Measurements from ENCODE around the gene PCSK2.

PCSK2 gene

DNA sequence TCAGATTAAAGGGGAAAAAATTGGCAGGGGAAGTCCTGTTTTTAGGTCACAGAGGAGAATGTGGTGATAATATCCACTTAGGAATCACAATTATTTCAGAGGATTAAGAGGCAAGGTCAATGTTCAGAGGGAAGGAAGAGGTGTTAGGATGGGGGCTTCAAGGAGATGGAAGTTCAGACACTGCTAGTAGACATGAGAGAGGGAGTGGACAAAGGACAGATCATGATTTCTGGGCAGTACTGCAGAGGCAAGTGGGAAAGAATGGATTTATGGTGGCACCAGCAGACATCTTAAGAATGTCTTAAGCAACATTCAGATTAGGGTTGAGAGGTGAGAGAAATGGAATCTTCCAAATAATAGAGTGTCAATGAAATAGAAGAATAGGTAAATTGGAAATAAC is 9.9 kb downstream of the PCSK2 start:
- H3K4me1 ChIP-seq (ENCODE audit: control insufficient read depth, insufficient read depth, low read length), result no peaks in the 10 kb centered on the region
- H3K27ac ChIP-seq (ENCODE audit: insufficient read depth, low read depth, low read length, poor library complexity, severe bottlenecking), result no peak overlapping the region
- H3K36me3 ChIP-seq (ENCODE audit: control insufficient read depth, insufficient read depth, low read length), result no peaks in the 10 kb centered on the region
- no peak overlapping the region for H3K4me3 ChIP-seq (ENCODE audit: insufficient read depth, low read depth, low read length)
- no peaks in the 10 kb centered on the region for H3K9me3 ChIP-seq (ENCODE audit: control insufficient read depth, low read length)
- H3K27me3 ChIP-seq (ENCODE audit: control insufficient read depth, insufficient read depth, low read length, poor library complexity, severe bottlenecking), result no peaks in the 10 kb centered on the region

DNA sequence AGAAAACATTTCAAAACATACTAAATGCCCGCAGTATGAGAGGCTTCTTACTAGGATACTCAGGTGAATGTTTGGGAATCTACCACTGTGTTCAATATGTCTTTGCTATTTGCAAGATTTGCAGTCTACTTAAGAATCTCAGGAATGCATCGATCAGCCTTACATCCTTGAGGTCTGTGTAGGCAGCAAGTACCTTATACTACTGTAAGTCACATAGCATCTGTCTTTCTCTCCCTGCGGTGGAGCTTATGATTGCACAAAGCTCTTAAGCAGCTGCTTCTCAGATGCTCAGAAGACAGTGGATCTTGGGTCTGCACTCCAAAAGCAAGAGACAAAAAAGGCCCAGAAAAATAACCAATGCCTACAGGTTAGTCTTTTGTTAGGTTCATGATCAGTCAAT is 21.4 kb downstream of the PCSK2 start:
- Histone ChIP-seq H3K27me3 (ENCODE audit: control insufficient read depth, insufficient read depth, low read length, poor library complexity, severe bottlenecking) (no peaks in the 10 kb centered on the region), H3K36me3 (ENCODE audit: control insufficient read depth, insufficient read depth, low read length) (no peaks in the 10 kb centered on the region), H3K4me1 (ENCODE audit: control insufficient read depth, insufficient read depth, low read length) (peaks cover 3% of the 10 kb centered on the region), H3K4me3 (ENCODE audit: insufficient read depth, low read depth, low read length) (no peak overlapping the region), H3K9me3 (ENCODE audit: control insufficient read depth, low read length) (no peaks in the 10 kb centered on the region), H3K27ac (ENCODE audit: insufficient read depth, low read depth, low read length, poor library complexity, severe bottlenecking) (no peak overlapping the region)
- 87 to 95% methylated on average over 3 of the region's 3 CpGs for WGBS, 2 experiments

DNA sequence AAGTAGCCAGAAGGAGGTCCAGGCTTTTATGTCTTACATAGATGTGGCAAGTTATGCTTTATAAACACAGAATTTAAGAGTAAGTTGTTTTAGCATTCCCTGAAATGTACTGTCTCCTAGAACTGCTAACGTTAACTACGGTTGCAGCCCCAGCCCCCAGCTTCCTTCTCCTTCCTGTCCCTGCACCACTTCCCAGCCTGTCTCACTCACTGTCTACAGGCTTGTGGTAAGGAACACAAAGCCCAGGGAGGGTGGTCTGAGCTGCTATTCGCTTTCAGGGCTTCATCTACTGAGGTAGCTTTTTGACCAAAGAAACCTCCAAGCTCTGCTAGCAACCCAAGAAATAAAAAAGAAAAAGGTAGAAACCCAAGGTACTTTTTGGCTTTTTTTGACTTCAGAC is 35.9 kb downstream of the PCSK2 start:
- Histone ChIP-seq H3K27me3 (ENCODE audit: control insufficient read depth, insufficient read depth, low read length, poor library complexity, severe bottlenecking) (no peaks in the 10 kb centered on the region), H3K4me3 (ENCODE audit: insufficient read depth, low read depth, low read length) (no peak overlapping the region), H3K4me1 (ENCODE audit: control insufficient read depth, insufficient read depth, low read length) (no peaks in the 10 kb centered on the region), H3K9me3 (ENCODE audit: control insufficient read depth, low read length) (no peaks in the 10 kb centered on the region), H3K27ac (ENCODE audit: insufficient read depth, low read depth, low read length, poor library complexity, severe bottlenecking) (no peak overlapping the region), H3K36me3 (ENCODE audit: control insufficient read depth, insufficient read depth, low read length) (no peaks in the 10 kb centered on the region)
- 57 to 63% methylated on average over 3 of the region's 3 CpGs for WGBS, 2 experiments

DNA sequence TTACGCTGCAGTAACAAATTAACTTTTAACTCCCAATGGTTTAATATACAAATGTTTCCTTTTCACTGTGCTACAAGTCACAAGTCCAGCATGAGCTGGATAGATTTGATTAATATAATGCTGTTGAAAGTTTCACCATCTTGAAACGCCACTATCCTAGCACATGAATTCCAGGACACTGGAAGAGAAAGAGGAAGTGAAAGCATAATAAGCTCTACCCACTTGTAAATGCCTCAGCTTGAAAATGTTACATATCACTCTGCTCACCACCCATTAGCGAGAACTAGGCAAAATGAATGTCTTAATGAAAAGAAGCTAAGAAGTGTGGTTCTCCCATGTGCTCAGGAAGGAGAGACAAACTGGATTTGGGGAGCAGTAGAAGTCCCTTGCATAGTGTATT is 46.9 kb downstream of the PCSK2 start:
- Histone ChIP-seq H3K4me3 (ENCODE audit: insufficient read depth, low read depth, low read length) (no peak overlapping the region), H3K4me1 (ENCODE audit: control insufficient read depth, insufficient read depth, low read length) (no peaks in the 10 kb centered on the region), H3K27me3 (ENCODE audit: control insufficient read depth, insufficient read depth, low read length, poor library complexity, severe bottlenecking) (no peaks in the 10 kb centered on the region), H3K9me3 (ENCODE audit: control insufficient read depth, low read length) (no peaks in the 10 kb centered on the region), H3K27ac (ENCODE audit: insufficient read depth, low read depth, low read length, poor library complexity, severe bottlenecking) (no peak overlapping the region), H3K36me3 (ENCODE audit: control insufficient read depth, insufficient read depth, low read length) (no peaks in the 10 kb centered on the region)
- WGBS, 2 experiments, result 88 to 100% methylated on average over 1 to 2 of the region's 3 CpGs

DNA sequence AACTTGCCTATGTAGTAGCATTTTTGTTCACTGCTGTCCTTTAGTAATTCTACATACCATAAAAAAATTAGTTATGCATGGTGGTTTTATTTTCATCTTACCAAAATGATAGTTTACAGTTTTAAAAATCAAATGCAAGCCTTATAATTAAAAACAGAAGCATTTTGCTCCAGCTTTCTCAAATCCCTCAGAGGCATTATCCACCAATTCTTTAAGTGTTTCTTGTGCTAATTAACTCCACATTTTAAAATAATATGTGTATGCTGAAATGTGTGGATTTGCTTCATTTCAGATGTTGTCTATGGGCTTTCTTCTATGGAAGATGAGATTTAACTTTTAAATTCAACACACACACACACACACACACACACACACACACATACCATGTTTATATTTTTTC is 49.3 kb downstream of the PCSK2 start:
- H3K4me1 ChIP-seq (ENCODE audit: control insufficient read depth, insufficient read depth, low read length), result no peaks in the 10 kb centered on the region
- H3K27me3 ChIP-seq (ENCODE audit: control insufficient read depth, insufficient read depth, low read length, poor library complexity, severe bottlenecking), result no peaks in the 10 kb centered on the region
- H3K9me3 ChIP-seq (ENCODE audit: control insufficient read depth, low read length), result no peaks in the 10 kb centered on the region
- H3K4me3 ChIP-seq (ENCODE audit: insufficient read depth, low read depth, low read length), result no peak overlapping the region
- no peaks in the 10 kb centered on the region for H3K36me3 ChIP-seq (ENCODE audit: control insufficient read depth, insufficient read depth, low read length)
- no peak overlapping the region for H3K27ac ChIP-seq (ENCODE audit: insufficient read depth, low read depth, low read length, poor library complexity, severe bottlenecking)

DNA sequence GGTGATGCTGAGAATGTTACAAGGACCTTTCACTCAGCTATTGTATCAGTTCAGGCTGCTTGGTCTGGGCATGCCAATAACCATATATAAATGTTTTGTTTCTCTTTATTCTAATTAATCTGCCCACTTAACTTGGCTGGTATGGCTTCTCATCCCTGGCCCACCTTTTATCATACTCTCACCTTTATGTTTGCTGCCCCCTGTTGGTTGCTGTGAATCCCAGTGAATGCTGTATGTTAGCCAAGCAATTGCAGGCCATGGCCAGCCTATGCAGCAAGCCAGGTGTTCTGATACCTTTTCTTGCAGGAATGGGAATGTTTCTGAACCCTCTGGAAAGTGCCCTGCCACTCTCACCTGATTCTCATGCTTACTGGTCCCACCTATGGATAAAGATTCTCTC is 54.6 kb downstream of the PCSK2 start:
- Histone ChIP-seq H3K9me3 (ENCODE audit: control insufficient read depth, low read length) (no peaks in the 10 kb centered on the region), H3K27me3 (ENCODE audit: control insufficient read depth, insufficient read depth, low read length, poor library complexity, severe bottlenecking) (no peaks in the 10 kb centered on the region), H3K4me3 (ENCODE audit: insufficient read depth, low read depth, low read length) (no peak overlapping the region), H3K4me1 (ENCODE audit: control insufficient read depth, insufficient read depth, low read length) (no peaks in the 10 kb centered on the region), H3K27ac (ENCODE audit: insufficient read depth, low read depth, low read length, poor library complexity, severe bottlenecking) (no peak overlapping the region), H3K36me3 (ENCODE audit: control insufficient read depth, insufficient read depth, low read length) (no peaks in the 10 kb centered on the region)

DNA sequence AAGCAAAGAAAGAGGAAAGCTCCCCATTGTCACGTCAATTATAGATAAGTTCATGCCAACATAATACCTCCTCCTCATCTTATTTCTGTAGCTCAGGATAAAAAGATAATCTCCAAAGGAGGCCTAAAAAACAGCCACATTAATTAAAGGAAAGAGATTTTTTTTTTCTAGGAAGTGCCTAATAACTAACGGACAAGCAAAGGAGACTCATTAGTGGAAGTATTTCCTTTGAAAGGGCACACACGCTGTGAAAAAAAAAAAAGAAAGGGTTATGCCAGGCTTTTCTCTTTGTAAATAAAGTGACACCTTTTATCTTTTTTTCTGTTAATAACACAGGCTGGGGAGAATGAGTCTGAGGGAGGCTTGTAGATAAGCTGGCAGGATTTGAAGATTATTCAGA is 55.7 kb downstream of the PCSK2 start:
- H3K36me3 ChIP-seq (ENCODE audit: control insufficient read depth, insufficient read depth, low read length), result no peaks in the 10 kb centered on the region
- WGBS, 2 experiments, result 80 to 83% methylated on average over 3 of the region's 3 CpGs

DNA sequence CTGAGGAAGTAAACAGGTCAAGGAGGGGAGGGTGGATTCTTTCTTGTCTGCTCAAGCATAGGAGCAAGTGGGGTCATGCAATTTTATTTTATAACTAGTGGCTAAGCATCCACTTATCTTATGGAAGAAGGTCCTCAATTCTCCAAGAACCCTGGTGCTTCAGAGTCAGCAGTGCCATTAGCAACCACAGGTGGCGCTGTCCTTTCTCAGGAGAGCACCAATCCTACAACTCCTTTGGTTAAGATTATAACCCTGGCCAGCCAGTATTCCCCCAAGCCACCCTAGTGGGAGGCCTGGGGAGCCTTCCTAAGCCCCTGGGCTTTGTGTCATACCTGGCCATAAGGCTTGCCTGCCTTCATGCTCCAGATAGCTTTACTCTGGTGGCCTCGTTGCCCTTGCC is 60.7 kb downstream of the PCSK2 start:
- no peak overlapping the region for H3K27ac ChIP-seq (ENCODE audit: insufficient read depth, low read depth, low read length, poor library complexity, severe bottlenecking)
- H3K36me3 ChIP-seq (ENCODE audit: control insufficient read depth, insufficient read depth, low read length), result no peaks in the 10 kb centered on the region
- H3K9me3 ChIP-seq (ENCODE audit: control insufficient read depth, low read length), result no peaks in the 10 kb centered on the region
- no peaks in the 10 kb centered on the region for H3K4me1 ChIP-seq (ENCODE audit: control insufficient read depth, insufficient read depth, low read length)
- 87 to 89% methylated on average over 2 of the region's 2 CpGs for WGBS, 2 experiments
- no peak overlapping the region for H3K4me3 ChIP-seq (ENCODE audit: insufficient read depth, low read depth, low read length)
- no peaks in the 10 kb centered on the region for H3K27me3 ChIP-seq (ENCODE audit: control insufficient read depth, insufficient read depth, low read length, poor library complexity, severe bottlenecking)

More for the DNA sequence above, 55.7 kb downstream of the PCSK2 start:
- H3K4me3 ChIP-seq (ENCODE audit: insufficient read depth, low read depth, low read length), result no peak overlapping the region
- no peaks in the 10 kb centered on the region for H3K9me3 ChIP-seq (ENCODE audit: control insufficient read depth, low read length)
- H3K4me1 ChIP-seq (ENCODE audit: control insufficient read depth, insufficient read depth, low read length), result no peaks in the 10 kb centered on the region
- no peaks in the 10 kb centered on the region for H3K27me3 ChIP-seq (ENCODE audit: control insufficient read depth, insufficient read depth, low read length, poor library complexity, severe bottlenecking)
- no peak overlapping the region for H3K27ac ChIP-seq (ENCODE audit: insufficient read depth, low read depth, low read length, poor library complexity, severe bottlenecking)

DNA sequence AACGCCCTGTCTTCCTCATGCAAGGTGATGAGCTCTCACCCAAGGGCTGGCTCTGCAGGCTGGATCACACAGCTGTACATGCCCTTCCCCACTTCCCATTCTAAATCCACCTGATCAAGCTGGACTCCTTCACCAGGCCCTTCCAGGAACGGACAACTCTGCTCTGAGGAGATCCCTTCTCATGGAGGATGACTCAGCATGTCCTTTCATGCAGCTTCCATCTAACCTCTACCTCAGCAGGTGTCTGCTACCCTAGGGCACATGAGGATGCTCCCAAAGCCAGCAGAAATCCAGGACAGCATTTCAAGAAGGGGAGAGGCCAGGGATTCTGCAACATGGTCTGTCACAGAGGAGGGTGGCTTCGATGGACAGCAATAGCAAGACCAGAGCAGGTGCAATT is 61.2 kb downstream of the PCSK2 start:
- no peak overlapping the region for H3K27ac ChIP-seq (ENCODE audit: insufficient read depth, low read depth, low read length, poor library complexity, severe bottlenecking)

DNA sequence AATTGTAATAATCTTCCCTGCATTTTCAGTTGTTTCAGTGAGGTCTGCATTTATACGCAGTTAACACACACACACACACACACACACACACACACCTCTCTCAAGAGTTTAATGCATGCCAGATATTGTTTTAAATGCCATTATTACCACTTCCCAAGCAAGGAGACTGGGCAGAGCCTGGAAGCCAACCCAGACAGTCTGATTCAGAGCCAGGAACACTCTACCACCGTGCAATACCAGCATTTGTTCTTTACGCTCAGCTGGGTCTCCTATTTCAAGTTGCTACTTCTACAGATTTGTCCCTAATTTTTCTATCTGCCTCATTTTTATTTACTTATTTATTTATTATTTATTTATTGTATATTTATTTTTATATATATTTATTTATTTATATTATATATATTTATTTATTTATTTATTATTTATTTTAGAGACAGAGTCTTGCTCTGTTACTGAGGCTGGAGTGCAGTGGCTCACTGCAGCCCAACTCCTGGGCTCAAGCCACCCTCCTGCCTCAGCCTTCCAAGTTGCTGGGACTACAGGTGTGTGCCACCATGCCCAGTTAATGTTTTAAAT is 68.4 kb downstream of the PCSK2 start:
- Histone ChIP-seq H3K36me3 (ENCODE audit: control insufficient read depth, insufficient read depth, low read length) (no peaks in the 10 kb centered on the region), H3K4me3 (ENCODE audit: insufficient read depth, low read depth, low read length) (no peak overlapping the region), H3K27ac (ENCODE audit: insufficient read depth, low read depth, low read length, poor library complexity, severe bottlenecking) (no peak overlapping the region), H3K27me3 (ENCODE audit: control insufficient read depth, insufficient read depth, low read length, poor library complexity, severe bottlenecking) (no peaks in the 10 kb centered on the region), H3K9me3 (ENCODE audit: control insufficient read depth, low read length) (no peaks in the 10 kb centered on the region), H3K4me1 (ENCODE audit: control insufficient read depth, insufficient read depth, low read length) (no peaks in the 10 kb centered on the region)
- WGBS, 2 experiments, result 95 to 97% methylated on average over 3 of the region's 3 CpGs

More for the DNA sequence above, 61.2 kb downstream of the PCSK2 start:
- H3K27me3 ChIP-seq (ENCODE audit: control insufficient read depth, insufficient read depth, low read length, poor library complexity, severe bottlenecking), result no peaks in the 10 kb centered on the region
- no peaks in the 10 kb centered on the region for H3K9me3 ChIP-seq (ENCODE audit: control insufficient read depth, low read length)
- WGBS, 2 experiments, result 91 to 94% methylated on average over 3 of the region's 3 CpGs
- no peak overlapping the region for H3K4me3 ChIP-seq (ENCODE audit: insufficient read depth, low read depth, low read length)
- H3K36me3 ChIP-seq (ENCODE audit: control insufficient read depth, insufficient read depth, low read length), result no peaks in the 10 kb centered on the region
- no peaks in the 10 kb centered on the region for H3K4me1 ChIP-seq (ENCODE audit: control insufficient read depth, insufficient read depth, low read length)

DNA sequence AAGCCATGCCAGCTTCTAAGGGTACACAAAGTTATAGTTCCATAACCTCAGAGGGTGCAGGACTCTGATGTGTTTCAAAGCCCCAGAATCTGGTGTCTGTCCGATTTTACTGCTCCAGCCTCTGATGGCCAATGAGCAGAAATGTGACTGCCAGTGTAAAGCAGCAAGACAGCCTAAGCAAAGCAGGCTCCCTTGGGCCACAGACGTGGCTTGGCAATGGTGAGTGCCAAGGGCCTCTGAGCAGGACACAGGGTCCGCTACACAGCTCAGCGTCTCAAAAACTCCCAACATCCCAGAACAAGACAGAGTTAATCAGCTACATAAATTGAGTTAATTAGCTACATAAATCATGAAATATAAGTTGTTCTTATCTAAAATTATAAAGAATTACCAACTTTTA is 69.2 kb downstream of the PCSK2 start:
- 88 to 90% methylated on average over 4 of the region's 4 CpGs for WGBS, 2 experiments
- no peaks in the 10 kb centered on the region for H3K36me3 ChIP-seq (ENCODE audit: control insufficient read depth, insufficient read depth, low read length)
- H3K27me3 ChIP-seq (ENCODE audit: control insufficient read depth, insufficient read depth, low read length, poor library complexity, severe bottlenecking), result no peaks in the 10 kb centered on the region
- H3K4me3 ChIP-seq (ENCODE audit: insufficient read depth, low read depth, low read length), result no peak overlapping the region
- H3K27ac ChIP-seq (ENCODE audit: insufficient read depth, low read depth, low read length, poor library complexity, severe bottlenecking), result no peak overlapping the region
- no peaks in the 10 kb centered on the region for H3K9me3 ChIP-seq (ENCODE audit: control insufficient read depth, low read length)
- H3K4me1 ChIP-seq (ENCODE audit: control insufficient read depth, insufficient read depth, low read length), result no peaks in the 10 kb centered on the region
